Neural cell (in vitro differentiated cells): ENCODE measurements around the gene CNOT6. TPM values are rescaled to one million over a fixed set of nuclear protein-coding genes. Genes with fewer than 3 reads are reported as not detected.

Experiments used
- H2AFZ ChIP-seq: fragments of 200-600, 300-800 bp; sonication (generic), shearing (Covaris generic); 2 replicates; pipeline ENCODE4 v1.6.0; 2014; ENCODE audit warnings: low read depth, mild to moderate bottlenecking, antibody characterized with exemption, low read length, moderate library complexity
- H3F3A ChIP-seq: fragments of 200-600 bp; shearing (Covaris generic); 2 replicates; pipeline ENCODE4 v1.6.1; 2016; ENCODE audit warnings: mild to moderate bottlenecking, moderate library complexity, mixed read lengths, antibody characterized with exemption, low read length; ENCODE audit not compliant: insufficient read depth, poor library complexity, severe bottlenecking
- H3K27ac ChIP-seq: fragments of 200-600, 300-800 bp; sonication (generic), shearing (Covaris generic); 2 replicates; pipeline ENCODE4 v1.5.1; 2014; ENCODE audit warnings: mild to moderate bottlenecking, low read length, moderate library complexity
- H3K27me3 ChIP-seq: fragments of 300-800, 200-600 bp; sonication (generic), shearing (Covaris generic); 2 replicates; pipeline ENCODE4 v1.6.0; 2014; ENCODE audit warnings: mild to moderate bottlenecking, low read depth, low read length, moderate library complexity; ENCODE audit not compliant: insufficient read depth
- H3K36me3 ChIP-seq: fragments of 300-800, 200-600 bp; sonication (generic), shearing (Covaris generic); 2 replicates; pipeline ENCODE4 v1.5.1; 2014; ENCODE audit warnings: mild to moderate bottlenecking, antibody characterized with exemption, low read length, moderate library complexity; ENCODE audit not compliant: insufficient read depth
- H3K4me2 ChIP-seq: fragments of 300-800, 200-600 bp; sonication (generic), shearing (Covaris generic); 2 replicates; pipeline ENCODE4 v1.6.0; 2014; ENCODE audit warnings: mild to moderate bottlenecking, low read length
- H3K4me3 ChIP-seq: fragments of 300-800, 200-600 bp; sonication (generic), shearing (Covaris generic); 2 replicates; pipeline ENCODE4 v1.5.1; 2014; ENCODE audit warnings: mild to moderate bottlenecking, low read length, moderate library complexity
- H3K79me2 ChIP-seq: fragments of 200-600 bp; shearing (Covaris generic); replicated peaks from 2 replicates; pipeline ENCODE4 v1.6.0; 2014; ENCODE audit warnings: mild to moderate bottlenecking, low read length, moderate library complexity; ENCODE audit not compliant: insufficient read depth
- H3K9ac ChIP-seq: fragments of 300-800, 200-600 bp; sonication (generic), shearing (Covaris generic); 2 replicates; pipeline ENCODE4 v1.6.1; 2016; ENCODE audit warnings: mild to moderate bottlenecking, low read length, mixed read lengths
- H3K9me2 ChIP-seq: fragments of 200-600 bp; shearing (Covaris generic); 2 replicates; pipeline ENCODE4 v1.6.1; 2016; ENCODE audit warnings: mild to moderate bottlenecking, low read length, mixed read lengths; ENCODE audit not compliant: insufficient read depth
- H3K9me3 ChIP-seq: fragments of 200-600, 300-800 bp; sonication (generic), shearing (Covaris generic); 2 replicates; pipeline ENCODE4 v1.6.1; 2016; ENCODE audit warnings: mild to moderate bottlenecking, mixed run types, low read length, moderate library complexity, mixed read lengths
- H4K20me1 ChIP-seq: fragments of 200-600 bp; shearing (Covaris generic); 2 replicates; pipeline ENCODE4 v1.6.1; 2016; ENCODE audit warnings: mild to moderate bottlenecking, mixed run types; ENCODE audit not compliant: insufficient read depth
- EP300 ChIP-seq: fragments of 450-650 bp; conservative IDR thresholded peaks from 2 replicates; pipeline ENCODE4 v1.6.1; 2014; ENCODE audit warnings: antibody characterized with exemption, mild to moderate bottlenecking, moderate library complexity; ENCODE audit not compliant: poor library complexity, severe bottlenecking
- EZH2 ChIP-seq: fragments of 200-600, 300-800 bp; shearing (Covaris generic), sonication (generic); IDR thresholded peaks from 2 replicates; pipeline ENCODE4 v1.6.1; 2014; ENCODE audit warnings: antibody characterized with exemption, low read length, borderline replicate concordance, mild to moderate bottlenecking; ENCODE audit not compliant: insufficient read depth, poor library complexity, severe bottlenecking
- MXI1 ChIP-seq: fragments of 450-650 bp; conservative IDR thresholded peaks from 2 replicates; pipeline ENCODE4 v1.6.1; 2014; ENCODE audit warnings: antibody characterized with exemption, mild to moderate bottlenecking; ENCODE audit not compliant: poor library complexity, severe bottlenecking
- POLR2AphosphoS5 ChIP-seq: IDR thresholded peaks from 2 replicates; pipeline ENCODE4 v1.6.1; 2012
- RAD21 ChIP-seq: fragments of 450-650 bp; conservative IDR thresholded peaks from 2 replicates; pipeline ENCODE4 v1.6.1; 2014; ENCODE audit warnings: antibody characterized with exemption, mild to moderate bottlenecking, moderate library complexity
- SMC3 ChIP-seq: fragments of 450-650 bp; conservative IDR thresholded peaks from 2 replicates; pipeline ENCODE4 v1.6.1; 2014; ENCODE audit warnings: antibody characterized with exemption, mild to moderate bottlenecking, moderate library complexity; ENCODE audit not compliant: poor library complexity
- TAF1 ChIP-seq: IDR thresholded peaks from 2 replicates; pipeline ENCODE4 v1.6.1; 2012; ENCODE audit warnings: low read depth
- polyA plus RNA-seq: library from polyadenylated mRNA; depleted of rRNA; stranded (reverse); fragments of >200 nt; gene quantifications from 2 replicates; pipeline ENCODE4 v1.2.3, GENCODE V29; 2014
- TF ChIP-seq, protein P1 (sequence below): IDR thresholded peaks from 2 replicates; pipeline ENCODE4 v1.6.1; 2012; ENCODE audit warnings: borderline replicate concordance
- TF ChIP-seq, protein P2 (sequence below): fragments of 450-650 bp; IDR thresholded peaks from 2 replicates; pipeline ENCODE4 v1.5.1; 2014; ENCODE audit warnings: antibody characterized with exemption, mild to moderate bottlenecking, moderate library complexity; ENCODE audit not compliant: poor library complexity, severe bottlenecking

Gene CNOT6
- polyA plus RNA-seq, 1 donor from 2014 or later, result 43.0 TPM

DNA sequence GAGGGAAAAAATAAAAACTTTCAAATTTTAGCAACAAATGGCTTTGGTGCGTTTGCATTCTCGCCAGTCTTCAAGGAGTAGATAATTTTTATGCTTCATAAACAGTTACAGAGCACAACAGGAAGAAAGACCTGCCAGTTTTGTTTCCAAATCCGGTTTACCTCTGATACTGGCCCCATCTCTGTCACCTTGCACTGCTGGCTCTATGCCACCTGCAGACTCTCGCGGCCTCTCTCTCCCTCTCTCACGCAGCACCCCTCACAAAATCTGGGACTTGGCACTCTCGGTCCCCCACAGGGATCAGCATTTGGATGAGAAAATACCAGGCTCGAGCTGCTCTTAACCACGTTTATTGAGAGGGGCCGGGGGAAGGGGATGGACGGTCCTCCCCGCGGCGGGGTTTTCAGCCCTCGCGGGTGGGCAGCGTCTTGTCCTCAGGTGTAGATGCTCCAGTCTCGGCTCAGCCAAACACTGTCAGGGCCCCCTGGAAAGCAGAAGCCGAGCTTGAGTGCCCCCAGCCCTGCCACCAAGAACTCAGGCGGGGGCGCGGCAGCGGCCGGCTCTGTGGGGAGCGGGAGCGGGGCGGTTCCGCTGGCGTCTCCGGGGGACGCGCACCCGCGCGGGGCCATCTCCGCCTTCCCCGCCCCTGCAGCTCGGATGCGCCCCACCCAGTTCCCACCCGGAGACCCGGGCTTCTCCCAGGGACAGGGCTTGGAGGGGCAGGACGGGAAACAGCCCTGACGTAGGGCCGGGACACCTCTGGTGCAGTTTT, 95.8 kb downstream of the CNOT6 start:
- Histone ChIP-seq H3K79me2 (no peaks in the 10 kb centered on the region), H4K20me1 (no peaks in the 10 kb centered on the region), H3K27me3 (peaks cover 44% of the 10 kb centered on the region), H3K4me2 (no peak overlapping the region), H3K9ac (no peak overlapping the region), H3K9me2 (no peaks in the 10 kb centered on the region), H3K9me3 (peaks cover 4% of the 10 kb centered on the region), H3K27ac (no peak overlapping the region), H3F3A (no peaks in the 10 kb centered on the region), H3K4me3 (peak overlapping the region; percentile 46), H2AFZ (no peak overlapping the region), H3K36me3 (no peaks in the 10 kb centered on the region)
- no peak for TF ChIP-seq TAF1
- TF ChIP-seq, protein P1, sequence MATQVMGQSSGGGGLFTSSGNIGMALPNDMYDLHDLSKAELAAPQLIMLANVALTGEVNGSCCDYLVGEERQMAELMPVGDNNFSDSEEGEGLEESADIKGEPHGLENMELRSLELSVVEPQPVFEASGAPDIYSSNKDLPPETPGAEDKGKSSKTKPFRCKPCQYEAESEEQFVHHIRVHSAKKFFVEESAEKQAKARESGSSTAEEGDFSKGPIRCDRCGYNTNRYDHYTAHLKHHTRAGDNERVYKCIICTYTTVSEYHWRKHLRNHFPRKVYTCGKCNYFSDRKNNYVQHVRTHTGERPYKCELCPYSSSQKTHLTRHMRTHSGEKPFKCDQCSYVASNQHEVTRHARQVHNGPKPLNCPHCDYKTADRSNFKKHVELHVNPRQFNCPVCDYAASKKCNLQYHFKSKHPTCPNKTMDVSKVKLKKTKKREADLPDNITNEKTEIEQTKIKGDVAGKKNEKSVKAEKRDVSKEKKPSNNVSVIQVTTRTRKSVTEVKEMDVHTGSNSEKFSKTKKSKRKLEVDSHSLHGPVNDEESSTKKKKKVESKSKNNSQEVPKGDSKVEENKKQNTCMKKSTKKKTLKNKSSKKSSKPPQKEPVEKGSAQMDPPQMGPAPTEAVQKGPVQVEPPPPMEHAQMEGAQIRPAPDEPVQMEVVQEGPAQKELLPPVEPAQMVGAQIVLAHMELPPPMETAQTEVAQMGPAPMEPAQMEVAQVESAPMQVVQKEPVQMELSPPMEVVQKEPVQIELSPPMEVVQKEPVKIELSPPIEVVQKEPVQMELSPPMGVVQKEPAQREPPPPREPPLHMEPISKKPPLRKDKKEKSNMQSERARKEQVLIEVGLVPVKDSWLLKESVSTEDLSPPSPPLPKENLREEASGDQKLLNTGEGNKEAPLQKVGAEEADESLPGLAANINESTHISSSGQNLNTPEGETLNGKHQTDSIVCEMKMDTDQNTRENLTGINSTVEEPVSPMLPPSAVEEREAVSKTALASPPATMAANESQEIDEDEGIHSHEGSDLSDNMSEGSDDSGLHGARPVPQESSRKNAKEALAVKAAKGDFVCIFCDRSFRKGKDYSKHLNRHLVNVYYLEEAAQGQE, result no peak
- no peak for TF ChIP-seq MXI1
- TF ChIP-seq EZH2, result no peak
- TF ChIP-seq RAD21, result no peak
- no peak for TF ChIP-seq SMC3
- TF ChIP-seq, protein P2, sequence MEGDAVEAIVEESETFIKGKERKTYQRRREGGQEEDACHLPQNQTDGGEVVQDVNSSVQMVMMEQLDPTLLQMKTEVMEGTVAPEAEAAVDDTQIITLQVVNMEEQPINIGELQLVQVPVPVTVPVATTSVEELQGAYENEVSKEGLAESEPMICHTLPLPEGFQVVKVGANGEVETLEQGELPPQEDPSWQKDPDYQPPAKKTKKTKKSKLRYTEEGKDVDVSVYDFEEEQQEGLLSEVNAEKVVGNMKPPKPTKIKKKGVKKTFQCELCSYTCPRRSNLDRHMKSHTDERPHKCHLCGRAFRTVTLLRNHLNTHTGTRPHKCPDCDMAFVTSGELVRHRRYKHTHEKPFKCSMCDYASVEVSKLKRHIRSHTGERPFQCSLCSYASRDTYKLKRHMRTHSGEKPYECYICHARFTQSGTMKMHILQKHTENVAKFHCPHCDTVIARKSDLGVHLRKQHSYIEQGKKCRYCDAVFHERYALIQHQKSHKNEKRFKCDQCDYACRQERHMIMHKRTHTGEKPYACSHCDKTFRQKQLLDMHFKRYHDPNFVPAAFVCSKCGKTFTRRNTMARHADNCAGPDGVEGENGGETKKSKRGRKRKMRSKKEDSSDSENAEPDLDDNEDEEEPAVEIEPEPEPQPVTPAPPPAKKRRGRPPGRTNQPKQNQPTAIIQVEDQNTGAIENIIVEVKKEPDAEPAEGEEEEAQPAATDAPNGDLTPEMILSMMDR, result no peak
- no peak for TF ChIP-seq EP300
- no peak for TF ChIP-seq POLR2AphosphoS5

DNA sequence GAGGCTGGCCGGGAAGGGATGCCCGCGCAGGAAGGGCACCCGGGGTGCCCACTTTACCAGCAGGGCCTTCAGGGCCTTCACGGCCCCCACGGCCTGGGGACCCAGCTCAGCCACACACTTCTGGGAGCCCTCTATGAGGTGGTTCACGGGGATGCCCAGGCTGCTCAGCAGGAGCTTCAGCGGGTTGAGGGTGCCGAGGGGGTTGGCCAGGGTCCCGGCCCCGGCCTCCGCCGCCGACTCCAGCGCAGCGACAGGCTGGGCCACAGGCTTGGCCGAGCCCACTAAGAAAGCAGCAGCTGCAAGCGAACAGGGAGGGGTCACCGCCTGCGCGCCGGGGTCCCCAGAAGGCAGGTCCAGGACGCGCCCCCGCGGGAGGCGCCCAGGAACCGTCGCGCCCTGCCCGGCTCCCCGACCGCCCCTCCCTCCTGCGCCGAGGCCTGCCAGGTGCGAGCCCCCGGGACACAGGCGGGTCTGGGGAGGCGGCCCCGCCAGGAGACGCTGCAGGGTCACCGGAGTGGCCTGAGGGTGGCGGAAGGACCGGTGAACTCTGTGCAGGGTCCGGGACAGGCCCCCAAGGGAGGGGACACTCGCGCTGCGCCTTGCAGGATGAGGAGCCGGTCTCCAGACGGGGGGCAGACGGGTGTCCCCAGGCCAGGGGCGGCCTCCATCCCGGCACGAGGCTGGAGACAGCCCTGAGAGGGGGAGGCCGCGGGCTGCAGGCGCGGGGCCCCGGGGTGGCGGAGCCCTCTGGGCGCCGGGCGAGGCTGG, 96.5 kb downstream of the CNOT6 start:
- TF ChIP-seq POLR2AphosphoS5 (no peak), EZH2 (peak; percentile 58)
- H2AFZ ChIP-seq, result no peak overlapping the region

More for the DNA sequence above, 96.5 kb downstream of the CNOT6 start:
- H3K79me2 ChIP-seq, result no peaks in the 10 kb centered on the region
- H3K9me3 ChIP-seq, result no peaks in the 10 kb centered on the region
- H3K4me2 ChIP-seq, result no peak overlapping the region
- peak overlapping the region; percentile 46 for H3K4me3 ChIP-seq
- H3K27ac ChIP-seq, result no peak overlapping the region
- no peaks in the 10 kb centered on the region for H3K36me3 ChIP-seq
- no peaks in the 10 kb centered on the region for H3K9me2 ChIP-seq
- peaks cover 44% of the 10 kb centered on the region for H3K27me3 ChIP-seq
- H3F3A ChIP-seq, result no peaks in the 10 kb centered on the region
- H3K9ac ChIP-seq, result no peak overlapping the region
- no peaks in the 10 kb centered on the region for H4K20me1 ChIP-seq
